HG03045 (cell line): Measurements from ENCODE around the gene IMPG2.

Experiments
- ATAC-seq: cut with Tn5 transposase; IDR thresholded peaks from one replicate; pipeline ENCODE4 v1.9.1; 2021; ENCODE audit warnings: mild to moderate bottlenecking, moderate library complexity; ENCODE audit not compliant: unreplicated experiment

Gene IMPG2

DNA sequence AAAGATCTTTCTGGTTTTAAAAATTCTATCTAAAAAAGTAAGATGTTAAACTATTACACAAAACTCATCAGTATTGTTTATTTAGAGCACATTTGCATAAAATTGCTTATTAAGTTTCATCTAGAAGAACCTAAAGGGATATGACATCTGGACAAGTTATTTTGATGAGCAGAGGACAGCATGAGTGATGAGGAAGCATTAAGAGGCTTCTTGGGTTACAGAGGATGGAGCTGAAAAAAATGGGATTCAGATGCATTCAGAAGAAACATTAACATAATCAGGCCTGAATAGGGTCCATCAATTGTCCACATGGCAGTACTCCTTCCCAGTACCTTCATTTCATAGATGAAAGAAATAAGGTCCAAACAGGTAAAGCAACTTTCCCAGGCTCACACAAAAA, 41.6 kb downstream of the IMPG2 start:
- no peak for ATAC-seq

DNA sequence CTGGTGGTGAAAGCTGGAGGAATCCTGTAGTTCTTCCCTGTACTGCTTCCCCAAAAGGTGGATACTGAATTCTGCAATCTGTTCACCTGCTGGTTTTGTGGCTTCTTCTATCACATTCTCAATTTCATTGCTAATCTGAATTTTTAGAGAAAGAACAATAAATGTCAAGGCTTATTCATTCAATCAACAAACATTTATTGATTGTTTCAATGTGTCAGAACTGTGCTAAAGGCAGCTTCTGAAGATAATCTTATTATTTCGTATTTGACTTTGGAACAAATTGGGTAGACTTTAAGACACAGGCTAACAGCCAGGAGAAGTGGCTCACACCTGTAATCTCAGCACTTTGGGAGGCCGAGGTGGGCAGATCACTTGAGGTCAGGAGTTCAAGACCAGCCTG, 46.8 kb downstream of the IMPG2 start:
- no peak for ATAC-seq

DNA sequence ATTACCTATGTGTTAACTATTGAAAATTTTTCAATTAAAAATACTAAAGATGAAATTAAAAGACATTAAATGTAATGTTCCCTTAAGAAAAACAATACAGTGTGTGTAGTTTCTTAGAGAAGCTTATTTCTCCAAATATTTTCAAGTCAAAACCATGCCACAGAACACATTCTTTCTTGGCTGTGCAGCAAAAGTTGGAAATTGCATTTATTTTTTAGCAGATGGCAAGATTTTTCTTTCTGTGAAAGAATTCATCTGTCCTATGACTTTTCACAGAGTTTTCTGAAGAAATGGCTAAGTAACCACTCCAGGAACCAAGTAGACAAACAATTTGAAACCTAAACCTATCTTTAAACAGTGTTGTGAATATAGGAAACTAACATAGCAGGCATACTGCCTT, 47.2 kb downstream of the IMPG2 start:
- ATAC-seq, result no peak

DNA sequence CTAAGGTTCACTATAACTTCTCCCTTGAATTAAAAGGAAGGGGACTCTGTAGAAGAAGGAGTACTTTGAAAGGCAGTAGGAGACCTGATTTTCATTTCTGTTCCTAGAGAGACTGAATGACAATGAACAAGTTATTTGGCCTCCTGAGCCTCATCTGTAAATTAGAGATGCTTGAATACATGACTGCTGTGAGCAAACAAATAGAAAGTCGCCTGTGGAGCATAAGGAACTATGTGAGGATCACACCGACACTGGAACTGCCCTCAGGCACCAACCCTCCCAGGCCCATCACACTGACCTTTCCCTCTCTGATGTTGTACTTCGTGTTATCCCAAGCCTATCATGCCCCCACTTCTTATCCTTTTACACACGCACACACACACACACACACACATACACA, 48.6 kb downstream of the IMPG2 start:
- ATAC-seq, result no peak

DNA sequence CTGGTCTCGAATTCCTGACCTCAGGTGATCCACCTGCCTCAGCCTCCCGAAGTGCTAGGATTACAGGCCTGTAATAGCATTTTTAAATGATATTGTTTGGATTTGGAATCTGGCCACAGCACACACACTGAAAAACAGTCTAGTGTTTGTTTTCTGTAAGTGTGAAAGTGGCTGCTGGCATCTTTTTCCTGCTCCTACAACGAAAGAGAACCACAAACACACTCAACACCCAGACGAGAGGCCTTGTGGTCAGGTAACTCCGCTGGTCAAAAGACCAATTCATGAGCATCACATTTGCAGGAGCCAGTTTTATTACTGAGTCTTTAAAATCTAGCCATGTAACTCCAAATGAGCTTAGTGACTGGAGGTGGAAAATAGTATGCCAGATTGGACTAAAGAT, 50.2 kb downstream of the IMPG2 start:
- ATAC-seq, result no peak

DNA sequence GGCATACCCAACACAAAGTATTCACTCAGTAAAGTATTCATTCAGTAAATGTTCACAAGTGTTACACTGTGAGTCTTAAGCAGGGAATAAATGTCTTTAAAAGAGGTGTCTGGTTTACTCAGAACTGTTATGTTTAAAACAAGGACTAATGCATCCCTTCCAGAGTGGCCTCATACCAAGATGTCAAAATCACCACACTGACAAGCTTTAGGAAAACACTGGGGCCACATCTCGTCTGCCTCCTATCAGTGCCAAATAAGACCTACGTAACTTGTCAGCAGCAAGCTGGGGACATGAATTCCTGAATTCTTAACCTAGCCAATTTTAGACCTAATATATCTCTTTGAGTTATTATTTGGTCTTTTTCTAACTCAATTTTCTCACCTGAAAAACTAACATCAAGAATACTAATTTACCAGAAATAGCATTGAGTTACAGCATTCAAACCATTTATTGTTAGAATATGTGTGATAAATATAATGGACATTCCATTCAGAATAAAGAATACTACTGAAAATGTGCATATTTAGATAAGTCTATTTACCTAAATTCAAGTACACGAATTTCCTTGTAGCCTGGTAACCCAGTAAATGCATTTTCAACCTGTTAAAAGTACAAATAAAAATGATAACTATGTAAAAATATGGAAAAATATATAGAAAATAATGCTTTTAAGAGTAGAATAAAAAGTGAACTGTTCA, 51.3 kb downstream of the IMPG2 start:
- no peak for ATAC-seq

DNA sequence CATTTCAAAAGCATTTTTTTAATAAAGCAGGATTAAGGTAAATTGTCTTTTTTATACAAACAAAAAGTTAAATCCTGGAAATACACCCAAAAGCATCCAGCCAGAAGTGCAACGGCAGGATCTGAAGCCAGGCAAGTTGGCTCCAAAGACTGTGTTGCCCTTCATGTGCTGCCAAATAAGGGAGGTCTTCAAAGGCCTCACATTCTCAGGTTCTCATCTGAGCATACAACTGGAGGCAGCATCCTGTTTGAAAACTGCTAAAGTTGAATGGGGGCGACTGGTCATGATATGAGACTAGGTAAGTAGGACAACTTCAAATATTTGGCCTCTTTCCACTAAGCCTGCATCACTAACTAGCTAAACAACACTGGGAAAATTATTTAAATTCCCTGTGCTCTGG, 52.2 kb downstream of the IMPG2 start:
- ATAC-seq, result no peak

DNA sequence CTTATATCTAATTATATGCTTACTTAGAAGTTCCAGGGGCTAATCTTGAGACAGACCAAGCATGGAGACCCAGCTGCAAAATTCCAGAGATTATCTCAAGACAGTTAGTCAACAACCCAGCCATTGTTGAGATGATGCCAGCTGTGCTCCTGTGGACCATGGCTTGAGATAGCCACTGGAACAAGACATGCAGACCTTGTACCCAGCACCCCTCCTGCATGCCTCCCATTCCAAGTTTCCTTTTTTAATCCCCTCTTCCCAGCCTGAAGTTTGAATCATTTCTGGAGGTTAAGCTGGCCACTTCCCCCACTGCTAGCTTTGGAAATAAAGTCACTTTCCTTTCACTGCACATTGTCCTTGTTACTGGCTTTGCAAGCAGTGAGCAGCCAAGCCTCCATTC, 53.8 kb downstream of the IMPG2 start:
- ATAC-seq, result no peak

DNA sequence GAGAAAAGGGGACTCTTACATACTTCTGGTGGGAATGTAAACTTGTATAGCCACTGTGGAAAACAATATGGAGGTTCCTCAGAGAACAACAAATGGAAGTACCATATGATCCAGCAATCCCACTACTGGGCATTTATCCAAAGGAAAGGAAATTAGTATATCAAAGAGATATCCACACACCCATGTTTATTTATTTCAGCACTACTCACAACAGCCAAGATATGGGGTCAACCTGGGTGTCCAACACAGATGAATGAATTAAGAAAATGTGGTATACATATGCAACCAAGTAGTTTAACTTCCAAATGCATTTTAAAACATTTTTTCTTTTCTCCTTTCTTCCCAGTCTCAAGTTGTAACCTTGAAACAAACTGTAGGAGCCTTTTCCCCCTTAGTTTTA, 54.3 kb downstream of the IMPG2 start:
- no peak for ATAC-seq

DNA sequence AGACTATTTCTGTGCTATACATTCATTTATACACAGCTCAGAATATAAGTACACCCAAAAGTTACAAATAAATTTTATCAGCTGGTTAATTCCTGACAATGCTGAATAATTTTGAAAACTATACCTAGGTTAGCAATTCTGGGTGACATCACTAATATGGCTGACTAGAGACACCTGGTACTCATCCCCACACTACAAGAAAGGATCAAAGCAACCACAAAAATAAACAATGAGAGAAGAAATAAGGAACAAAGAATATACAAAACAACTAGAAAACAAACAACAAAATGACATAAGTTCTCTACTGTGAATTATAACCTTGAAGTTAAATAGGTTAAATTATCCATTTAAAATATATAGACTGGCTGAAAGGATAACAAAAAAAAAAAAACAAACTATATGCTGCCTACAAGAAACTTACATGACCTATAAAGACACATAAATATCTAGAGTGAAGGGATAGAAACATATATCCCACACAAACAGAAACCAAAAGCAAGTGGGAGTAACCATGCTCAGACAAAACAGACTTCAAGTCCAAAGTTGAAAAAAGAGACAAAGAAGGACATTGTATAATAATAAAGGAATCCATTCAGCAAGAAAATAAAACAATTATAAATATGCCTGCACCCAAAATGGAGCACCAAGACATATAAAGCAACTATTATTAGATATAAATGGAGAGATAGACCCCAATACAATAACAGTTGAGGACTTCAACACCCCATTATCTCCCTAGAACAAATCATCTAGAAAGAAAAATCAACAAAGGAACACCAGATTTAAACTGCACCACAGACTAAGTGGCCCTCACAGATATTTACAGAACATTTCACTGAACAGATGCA, 57.8 kb downstream of the IMPG2 start:
- ATAC-seq, result peak; percentile 95

DNA sequence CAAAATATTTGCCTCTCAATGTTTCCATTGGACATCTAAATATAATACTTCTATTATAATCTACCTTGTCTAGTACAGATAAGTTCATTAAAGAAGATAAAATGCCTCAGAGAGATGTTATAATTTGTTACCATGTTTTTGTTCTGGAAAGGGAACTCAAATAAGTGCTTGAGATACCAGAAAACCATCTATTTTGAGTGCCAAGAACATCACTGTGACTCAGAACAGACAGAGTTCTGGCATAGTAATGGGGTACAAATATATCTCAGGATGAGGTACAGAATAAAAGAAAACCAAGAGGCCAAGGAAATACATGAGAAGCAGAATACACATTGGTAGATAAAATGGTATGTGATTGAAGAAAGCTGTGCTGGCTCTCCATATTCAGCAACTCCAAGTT, 58.9 kb downstream of the IMPG2 start:
- no peak for ATAC-seq

DNA sequence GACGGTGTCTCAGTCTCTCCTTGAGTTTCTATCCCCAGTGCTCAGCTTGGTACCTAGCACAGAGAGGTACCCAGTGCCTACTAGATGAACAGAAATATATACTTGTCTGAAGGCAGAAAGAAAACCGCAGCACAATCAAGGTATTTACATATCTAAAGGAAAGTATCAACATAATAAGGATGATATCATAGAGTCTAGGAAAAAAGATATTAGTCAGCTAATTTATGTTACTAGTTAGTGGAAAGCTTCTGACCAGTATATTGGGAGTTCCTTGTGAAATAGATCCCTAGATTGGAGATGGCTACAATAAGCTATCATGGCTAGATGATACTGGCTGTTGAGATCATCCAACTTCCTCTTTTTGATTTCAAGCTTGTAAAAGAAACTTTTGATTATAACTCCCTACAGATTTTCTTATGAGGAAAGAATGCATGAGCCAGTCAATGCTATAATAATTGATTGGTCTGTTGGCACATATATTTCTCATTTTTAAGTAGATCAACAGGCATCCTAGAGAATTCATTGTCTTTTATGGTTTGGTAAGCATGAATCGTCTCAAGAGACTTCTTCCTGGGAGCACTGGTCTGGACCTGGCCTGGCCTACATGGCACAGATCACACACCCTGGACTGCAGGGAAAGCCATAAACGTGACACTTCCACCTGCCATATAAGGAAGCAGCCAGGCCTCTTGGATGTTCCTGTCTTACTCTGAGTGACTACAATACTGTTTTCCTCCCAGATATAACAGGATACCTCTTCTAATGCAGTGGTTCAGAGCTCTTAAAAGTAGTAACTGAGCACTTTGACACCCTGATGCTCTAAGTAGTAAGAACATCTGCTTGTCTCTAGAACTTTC, 60.7 kb downstream of the IMPG2 start:
- ATAC-seq, result no peak

DNA sequence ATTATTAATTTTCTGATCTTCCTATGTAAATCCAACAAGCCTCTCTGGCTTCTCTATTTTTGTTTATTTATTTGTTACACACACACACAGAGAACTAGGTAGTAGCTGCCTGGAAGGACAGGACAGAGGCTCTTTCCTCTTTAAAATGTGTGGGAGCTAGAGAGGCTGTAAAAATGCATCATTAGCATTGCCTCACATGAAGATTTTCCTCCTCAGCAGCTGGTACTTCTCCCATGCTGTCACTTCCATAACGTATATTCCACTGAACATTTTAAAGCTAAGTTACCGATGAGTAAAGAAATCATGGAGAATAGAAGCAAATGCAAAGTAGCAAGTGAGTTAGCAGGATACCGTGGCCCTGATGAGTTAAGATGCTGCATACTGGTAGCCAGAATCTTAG, 63.9 kb downstream of the IMPG2 start:
- ATAC-seq, result no peak

DNA sequence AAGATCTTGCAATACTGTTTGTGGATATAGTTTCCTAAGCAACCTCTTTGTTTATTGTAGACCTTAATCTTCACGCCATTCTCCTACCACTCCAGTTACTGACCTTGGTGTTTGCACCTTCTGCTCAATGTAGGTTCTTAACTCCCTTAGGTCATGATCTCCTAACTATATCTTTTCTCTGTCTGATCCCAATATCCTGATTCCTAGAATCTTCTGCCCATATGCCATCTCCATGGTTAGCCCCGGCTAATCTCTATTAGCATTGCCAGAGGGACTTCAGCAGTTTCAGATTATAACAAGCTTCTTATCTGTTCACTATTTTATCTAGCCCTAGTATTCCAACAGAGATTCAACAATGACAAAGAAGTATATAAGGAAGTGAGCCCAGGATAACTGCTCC, 64.9 kb downstream of the IMPG2 start:
- ATAC-seq, result no peak

DNA sequence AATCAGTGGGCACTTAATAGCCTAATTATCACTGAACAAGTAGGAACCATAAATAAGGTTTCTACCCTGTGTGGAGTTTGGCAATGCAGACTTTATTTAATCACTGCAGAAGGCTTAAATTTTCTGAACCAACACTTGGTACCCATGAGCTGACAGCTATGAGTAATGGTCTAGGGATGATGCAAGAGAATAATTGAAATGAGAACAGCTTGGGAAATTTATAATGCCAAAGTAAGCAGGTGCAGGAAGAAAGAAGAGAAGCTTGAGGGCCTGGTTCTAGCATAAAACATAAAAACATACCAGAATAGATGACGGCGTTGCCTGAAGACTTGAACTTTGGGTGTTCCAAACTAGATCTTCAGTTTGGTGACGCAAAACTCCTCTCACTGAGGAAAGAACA, 67.0 kb downstream of the IMPG2 start:
- no peak for ATAC-seq

DNA sequence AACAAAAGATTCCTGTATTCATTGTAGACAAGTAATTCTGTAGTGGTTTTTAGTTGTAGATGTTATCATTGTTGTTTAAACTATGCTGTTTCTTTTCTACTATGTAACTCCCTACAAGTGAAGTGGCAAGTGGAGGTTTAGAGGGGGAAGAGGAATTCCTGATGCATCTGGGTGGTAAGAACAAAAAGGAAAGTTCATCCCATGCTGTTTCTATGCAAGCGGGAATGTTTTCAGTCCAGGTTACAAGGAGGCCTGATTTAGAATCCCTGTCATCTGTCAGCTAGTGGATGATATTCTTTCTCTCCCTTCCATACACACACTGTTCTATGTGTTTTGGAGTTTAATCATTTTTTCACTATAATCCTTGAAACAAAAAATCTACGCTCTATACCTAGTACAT, 67.4 kb downstream of the IMPG2 start:
- ATAC-seq, result no peak

DNA sequence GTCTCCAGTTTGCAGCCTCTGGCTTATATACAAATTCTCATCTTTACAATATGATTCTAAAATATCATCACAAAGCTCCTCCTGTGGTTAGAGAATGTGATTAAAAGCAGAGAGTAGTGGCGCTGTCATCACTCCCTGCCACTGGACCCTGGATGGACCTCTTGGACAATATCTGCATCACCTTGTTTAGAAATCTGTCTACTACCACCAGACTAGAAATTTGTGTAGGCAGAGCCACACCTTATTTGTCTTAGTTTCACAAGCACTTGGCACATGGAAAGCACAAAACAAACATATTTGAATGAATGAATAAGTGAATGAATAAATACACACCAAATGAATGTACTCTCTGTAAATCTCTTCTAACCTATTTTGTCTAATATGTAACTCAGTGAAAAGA, 68.1 kb downstream of the IMPG2 start:
- no peak for ATAC-seq

DNA sequence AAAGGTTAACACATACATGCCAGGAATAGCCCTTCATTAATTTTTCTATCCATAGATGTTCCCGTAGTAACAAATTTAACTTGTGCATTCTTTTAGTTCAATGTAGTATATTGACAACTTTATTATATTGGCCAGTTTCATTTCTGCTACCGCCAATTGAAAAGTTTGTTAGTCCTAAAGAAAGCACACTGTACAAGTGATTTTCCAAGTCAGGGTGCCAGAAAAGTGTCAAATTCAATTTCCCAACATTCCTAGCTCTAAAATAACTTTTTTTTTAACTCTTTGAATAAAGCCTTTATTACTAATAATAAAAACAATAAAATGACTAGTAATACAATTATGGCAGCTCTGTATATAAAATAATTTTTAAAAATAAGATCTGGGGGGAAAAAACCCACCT, 68.9 kb downstream of the IMPG2 start:
- ATAC-seq, result no peak

DNA sequence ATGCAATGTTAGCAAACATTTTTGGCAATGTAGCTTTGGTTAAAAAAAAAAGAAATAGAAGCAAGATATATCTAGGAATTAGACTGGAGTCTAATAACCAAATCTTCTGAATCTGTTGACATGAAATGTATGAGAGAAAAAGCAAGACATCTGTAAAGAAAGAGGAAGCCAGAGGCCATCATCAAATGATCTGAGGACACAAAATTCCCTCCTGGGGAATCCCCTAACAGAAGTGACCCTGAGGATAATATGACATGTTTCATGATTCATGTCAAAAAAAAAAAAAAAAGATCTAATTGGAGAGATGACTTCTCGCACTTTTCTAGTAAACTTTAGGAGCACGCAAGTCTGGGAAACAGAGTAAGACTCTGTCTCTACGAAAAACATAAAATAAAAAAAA, 70.9 kb downstream of the IMPG2 start:
- ATAC-seq, result no peak

DNA sequence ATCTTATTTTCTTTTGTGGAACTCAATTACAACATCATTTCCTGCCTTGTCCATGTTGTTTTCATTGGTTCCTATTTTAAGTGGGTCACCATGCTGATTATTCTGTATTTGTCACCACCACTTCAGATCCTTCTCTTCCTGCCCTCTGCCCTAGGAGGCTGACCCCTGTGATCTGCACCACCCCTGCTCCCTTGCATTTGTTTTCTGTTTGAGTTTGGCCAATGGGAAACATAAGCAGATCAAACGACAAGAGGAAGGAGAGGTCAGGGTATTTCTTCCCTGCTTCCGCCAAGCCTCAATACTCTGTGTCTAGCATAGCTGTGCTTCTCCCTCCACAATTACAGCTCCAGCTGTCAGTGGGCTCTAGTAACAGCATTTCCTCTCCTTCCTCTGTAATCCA, 71.6 kb downstream of the IMPG2 start:
- ATAC-seq, result no peak

DNA sequence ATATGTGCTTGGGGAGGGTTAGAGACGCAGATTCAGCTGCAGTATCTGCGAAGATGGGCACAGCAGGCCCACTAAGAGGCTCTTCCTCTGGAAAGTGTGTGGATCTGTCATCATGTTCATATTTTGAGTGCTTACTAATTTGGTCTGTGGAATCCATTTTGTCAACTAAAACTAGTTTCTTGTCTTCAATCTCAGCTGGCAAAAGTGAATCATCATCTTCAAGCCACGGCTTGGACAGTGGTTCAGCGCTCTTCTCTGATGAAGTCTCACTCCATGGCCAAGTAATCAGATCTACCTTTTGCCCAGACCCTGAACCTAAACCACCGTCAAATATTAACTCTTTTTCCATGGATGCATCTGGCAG, 76.2 kb downstream of the IMPG2 start:
- no peak for ATAC-seq
